ENCODE measurements around the gene SKA2.

SKA2 gene

GRCh38 chr17:59067756-59068155, 87.2 kb downstream of the SKA2 start:
- DNase-seq (ENCODE audit: low read depth): no peak
- in situ Hi-C loops (cut with HindIII; ENCODE audit: low sequenced_read_pairs): no loop called here
- H3K4me3 ChIP-seq (ENCODE audit: low read depth, low read length): no peak overlapping the region
- no peak for TF ChIP-seq CTCF (IDR thresholded peaks at IDR 0.05; ENCODE audit: low read depth, low read length, missing control alignments)

- in situ Hi-C loops (cut with HindIII; ENCODE audit: low sequenced_read_pairs): no loop called here
- no peak for DNase-seq (ENCODE audit: low read depth)
- no peak overlapping the region for H3K4me3 ChIP-seq (ENCODE audit: low read depth, low read length)
- TF ChIP-seq CTCF (IDR thresholded peaks at IDR 0.05; ENCODE audit: low read depth, low read length, missing control alignments): no peak
These were observed 87.6 kb downstream of the SKA2 start for GRCh38 chr17:59067340-59067739.

- no peak for TF ChIP-seq CTCF (IDR thresholded peaks at IDR 0.05; ENCODE audit: low read depth, low read length, missing control alignments)
- in situ Hi-C loops (cut with HindIII; ENCODE audit: low sequenced_read_pairs): no loop called here
These were observed 92.5 kb downstream of the SKA2 start for GRCh38 chr17:59062509-59062908.

More at GRCh38 chr17:59062509-59062908, 92.5 kb downstream of the SKA2 start:
- H3K4me3 ChIP-seq (ENCODE audit: low read depth, low read length): no peak overlapping the region
- DNase-seq (ENCODE audit: low read depth): no peak
